Fibroblast of pulmonary artery (primary cell): ENCODE data around the gene MGAT4A.

Experiments used
- DNase-seq: peaks from one replicate; pipeline ENCODE4 v3.0.0-alpha.2; 2010; ENCODE audit warnings: low read depth
- H3K4me3 ChIP-seq: replicated peaks from 2 replicates; pipeline ENCODE4 v1.5.1; 2011; ENCODE audit warnings: low read depth, mild to moderate bottlenecking, control low read depth, low read length, moderate library complexity
- TF ChIP-seq, protein P1 (sequence below): IDR thresholded peaks from 2 replicates; pipeline ENCODE4 v1.5.1; 2011; ENCODE audit warnings: mild to moderate bottlenecking, control low read depth, low read length, inconsistent platforms; ENCODE audit errors: missing control alignments

MGAT4A gene

GRCh38 chr2:98750593-98751282 lies 19.8 kb upstream of the MGAT4A start:
- TF ChIP-seq, protein P1, sequence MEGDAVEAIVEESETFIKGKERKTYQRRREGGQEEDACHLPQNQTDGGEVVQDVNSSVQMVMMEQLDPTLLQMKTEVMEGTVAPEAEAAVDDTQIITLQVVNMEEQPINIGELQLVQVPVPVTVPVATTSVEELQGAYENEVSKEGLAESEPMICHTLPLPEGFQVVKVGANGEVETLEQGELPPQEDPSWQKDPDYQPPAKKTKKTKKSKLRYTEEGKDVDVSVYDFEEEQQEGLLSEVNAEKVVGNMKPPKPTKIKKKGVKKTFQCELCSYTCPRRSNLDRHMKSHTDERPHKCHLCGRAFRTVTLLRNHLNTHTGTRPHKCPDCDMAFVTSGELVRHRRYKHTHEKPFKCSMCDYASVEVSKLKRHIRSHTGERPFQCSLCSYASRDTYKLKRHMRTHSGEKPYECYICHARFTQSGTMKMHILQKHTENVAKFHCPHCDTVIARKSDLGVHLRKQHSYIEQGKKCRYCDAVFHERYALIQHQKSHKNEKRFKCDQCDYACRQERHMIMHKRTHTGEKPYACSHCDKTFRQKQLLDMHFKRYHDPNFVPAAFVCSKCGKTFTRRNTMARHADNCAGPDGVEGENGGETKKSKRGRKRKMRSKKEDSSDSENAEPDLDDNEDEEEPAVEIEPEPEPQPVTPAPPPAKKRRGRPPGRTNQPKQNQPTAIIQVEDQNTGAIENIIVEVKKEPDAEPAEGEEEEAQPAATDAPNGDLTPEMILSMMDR, result no peak
- no peak for DNase-seq

GRCh38 chr2:98749066-98749450 lies 18.1 kb upstream of the MGAT4A start:
- TF ChIP-seq, protein P1, result no peak
- DNase-seq, result no peak
- no peak overlapping the region for H3K4me3 ChIP-seq

More at GRCh38 chr2:98750593-98751282, 19.8 kb upstream of the MGAT4A start:
- no peak overlapping the region for H3K4me3 ChIP-seq

- H3K4me3 ChIP-seq, result no peak overlapping the region
- DNase-seq, result no peak
- TF ChIP-seq, protein P1, result no peak
Observed at GRCh38 chr2:98748292-98749065, 17.5 kb upstream of the MGAT4A start.

- no peak for DNase-seq
- TF ChIP-seq, protein P1, result no peak
- no peak overlapping the region for H3K4me3 ChIP-seq
Observed at GRCh38 chr2:98747888-98748287, 17.0 kb upstream of the MGAT4A start.

GRCh38 chr2:98746426-98746825 lies 15.5 kb upstream of the MGAT4A start:
- TF ChIP-seq, protein P1, result no peak
- no peak overlapping the region for H3K4me3 ChIP-seq
- DNase-seq, result no peak

- no peak overlapping the region for H3K4me3 ChIP-seq
- TF ChIP-seq, protein P1, result no peak
- DNase-seq, result no peak
Observed at GRCh38 chr2:98744595-98744994, 13.7 kb upstream of the MGAT4A start.
